SK-N-SH treated with all-trans-retinoic acid at 6 μM for 48 hours (cell line): Measurements from ENCODE around the gene C9orf50.

Experiments used
- CSDC2 ChIP-seq: fragments of 250-450 bp; sonication (Bioruptor Pico); IDR thresholded peaks from 2 replicates; pipeline ENCODE4 v1.5.0; 2020; ENCODE audit warnings: mild to moderate bottlenecking, moderate library complexity
- PATZ1 ChIP-seq: fragments of 250-450 bp; sonication (Bioruptor Pico); IDR thresholded peaks from 2 replicates; pipeline ENCODE4 v1.8.0; 2020; ENCODE audit warnings: mild to moderate bottlenecking, moderate library complexity, borderline replicate concordance
- ZNF565 ChIP-seq: fragments of 450-650 bp; formaldehyde crosslinking; conservative IDR thresholded peaks from 2 replicates; pipeline ENCODE4 v1.5.0; 2020; ENCODE audit warnings: low read depth, mild to moderate bottlenecking, moderate library complexity

- TF ChIP-seq CSDC2 (CRISPR knock-in tag) = no peak
- no peak for TF ChIP-seq ZNF565 (CRISPR knock-in tag)
- TF ChIP-seq PATZ1 = no peak
Measured at GRCh38 chr9:129653823-129654553, 33.1 kb upstream of the C9orf50 start.
